GM18526 (cell line): Measurements from ENCODE around the gene VPS33B.

ENCODE experiments used
- POLR2A ChIP-seq: IDR thresholded peaks from 3 replicates; pipeline ENCODE4 v1.6.1; 2011; ENCODE audit not compliant: insufficient read length; ENCODE audit errors: extremely low read depth

Gene VPS33B

DNA sequence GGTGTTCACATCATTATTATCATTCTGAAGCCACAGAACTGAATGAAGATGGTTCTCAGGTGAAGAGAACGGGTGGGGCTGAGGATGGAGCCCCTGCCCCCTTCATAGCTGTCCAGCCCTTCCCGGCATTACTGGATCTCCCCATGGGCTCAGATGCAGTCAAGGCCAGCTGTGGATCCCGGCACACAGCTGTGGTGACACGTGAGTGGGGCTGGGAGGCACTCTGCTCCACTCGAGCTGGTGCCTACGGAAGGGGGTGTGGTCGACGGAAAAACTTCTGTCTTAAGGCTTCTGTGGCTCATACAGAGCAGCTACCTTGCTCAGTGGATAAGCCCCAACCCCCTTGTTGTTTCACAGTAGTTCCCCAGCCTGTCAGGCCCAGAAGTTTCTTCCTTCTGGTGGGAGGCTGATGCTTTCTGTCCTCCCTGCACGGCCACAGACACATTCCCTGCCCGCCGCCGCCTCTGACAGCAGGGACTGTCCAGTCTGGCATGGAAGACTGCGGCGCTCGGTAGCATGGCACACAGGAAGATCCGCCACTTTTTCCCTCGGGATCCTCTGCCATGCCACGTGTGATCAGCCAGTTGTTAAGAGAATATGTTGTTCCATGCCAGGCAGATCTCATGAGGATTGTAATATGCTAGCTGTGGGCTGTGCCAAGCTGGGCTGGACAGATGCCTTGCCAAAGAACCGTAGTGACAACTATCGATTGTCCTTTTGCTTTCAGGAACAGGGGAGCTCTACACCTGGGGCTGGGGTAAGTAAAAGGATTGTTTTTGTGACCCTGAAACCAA, 61.9 kb downstream of the VPS33B start:
- TF ChIP-seq POLR2A = no peak

DNA sequence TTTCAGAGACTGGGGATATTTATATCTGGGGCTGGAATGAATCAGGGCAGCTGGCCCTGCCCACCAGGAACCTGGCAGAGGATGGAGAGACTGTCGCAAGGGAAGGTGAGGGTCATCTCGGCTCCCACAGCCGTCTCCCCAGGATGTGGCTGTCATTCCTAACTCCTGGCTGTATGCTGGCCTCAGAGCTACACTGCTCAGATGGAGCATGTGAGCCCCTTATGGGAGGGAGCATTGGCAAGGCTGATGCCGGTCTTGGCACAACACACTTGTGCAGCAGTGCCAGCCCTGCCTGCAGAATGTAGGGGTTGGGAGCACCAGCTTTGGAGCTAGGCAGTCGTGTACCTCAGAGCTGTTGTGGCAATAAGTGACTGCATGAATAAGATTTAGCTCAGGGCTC, 62.5 kb downstream of the VPS33B start:
- TF ChIP-seq POLR2A = no peak

DNA sequence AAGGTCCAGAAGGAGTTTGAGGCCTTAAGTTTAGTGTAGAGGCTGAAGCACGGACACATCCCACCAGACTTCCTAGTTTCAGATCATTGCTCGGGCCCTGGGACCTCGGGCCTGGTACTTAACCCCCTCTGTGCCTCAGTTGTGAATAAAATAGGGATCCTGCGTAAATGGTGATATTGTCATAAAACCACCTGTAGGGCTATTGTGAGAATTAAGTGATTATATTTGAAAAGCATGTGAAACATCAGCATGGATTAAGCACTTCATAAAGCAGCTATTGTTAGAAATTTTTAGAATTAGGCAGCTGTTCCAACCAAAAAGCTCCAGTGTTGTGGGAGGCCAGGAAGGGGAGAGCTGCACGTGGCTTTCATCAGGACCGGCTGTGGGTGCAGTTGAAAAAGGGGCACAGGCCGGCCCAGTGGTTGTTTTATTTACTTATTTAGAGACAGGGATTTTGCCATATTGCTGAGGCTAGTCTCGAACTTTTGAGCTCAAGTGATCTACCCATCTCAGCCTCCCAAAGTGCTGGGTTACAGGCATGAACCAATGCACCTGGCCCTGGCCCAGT, 63.3 kb downstream of the VPS33B start:
- TF ChIP-seq POLR2A = no peak

DNA sequence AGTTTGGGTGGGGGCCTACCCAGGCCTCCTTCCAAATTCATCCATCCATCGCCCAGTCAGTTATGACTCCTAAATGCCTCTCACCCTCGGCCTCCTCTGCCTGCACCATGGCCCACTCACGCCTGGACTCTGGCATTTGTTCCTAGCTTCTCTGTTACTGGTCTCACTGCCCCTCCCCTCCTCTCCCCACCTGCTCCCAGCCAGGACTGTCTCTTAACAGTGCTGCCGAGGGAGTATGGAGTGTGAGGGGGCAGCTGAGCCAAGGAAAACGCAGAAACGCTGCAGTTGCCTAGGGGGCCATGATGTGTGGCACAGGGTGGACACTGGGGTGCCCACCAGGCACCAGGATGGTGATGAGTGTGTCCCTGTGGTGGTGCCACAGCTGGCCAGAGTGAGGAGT, 64.6 kb downstream of the VPS33B start:
- TF ChIP-seq POLR2A = no peak

DNA sequence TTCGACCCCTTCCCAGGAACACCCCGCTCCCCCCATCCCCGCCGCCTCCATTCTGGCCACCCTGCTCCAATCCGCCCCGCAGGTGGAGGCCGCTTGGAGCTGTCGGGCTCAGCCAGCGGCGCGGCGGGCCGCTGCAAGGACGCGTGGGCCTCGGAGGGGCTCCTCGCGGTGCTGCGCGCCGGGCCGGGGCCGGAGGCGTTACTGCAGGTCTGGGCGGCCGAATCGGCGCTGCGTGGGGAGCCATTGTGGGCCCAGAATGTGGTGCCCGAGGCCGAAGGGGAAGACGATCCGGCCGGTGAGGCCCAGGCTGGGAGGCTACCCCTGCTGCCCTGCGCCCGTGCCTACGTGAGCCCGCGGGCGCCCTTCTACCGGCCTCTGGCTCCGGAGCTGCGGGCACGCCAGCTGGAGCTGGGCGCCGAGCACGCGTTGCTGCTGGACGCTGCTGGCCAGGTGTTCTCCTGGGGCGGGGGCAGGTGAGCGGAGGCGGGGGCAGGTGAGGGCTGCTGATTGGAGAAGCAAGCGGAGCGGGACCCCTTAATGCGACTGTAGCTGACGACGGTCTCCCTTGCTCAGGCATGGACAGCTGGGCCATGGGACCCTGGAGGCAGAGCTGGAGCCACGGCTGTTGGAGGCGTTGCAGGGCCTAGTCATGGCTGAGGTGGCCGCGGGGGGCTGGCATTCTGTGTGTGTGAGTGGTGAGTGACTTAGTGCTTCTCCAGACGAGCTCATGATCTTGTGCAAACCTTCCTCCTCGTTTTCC, 65.2 kb downstream of the VPS33B start:
- TF ChIP-seq POLR2A = no peak

DNA sequence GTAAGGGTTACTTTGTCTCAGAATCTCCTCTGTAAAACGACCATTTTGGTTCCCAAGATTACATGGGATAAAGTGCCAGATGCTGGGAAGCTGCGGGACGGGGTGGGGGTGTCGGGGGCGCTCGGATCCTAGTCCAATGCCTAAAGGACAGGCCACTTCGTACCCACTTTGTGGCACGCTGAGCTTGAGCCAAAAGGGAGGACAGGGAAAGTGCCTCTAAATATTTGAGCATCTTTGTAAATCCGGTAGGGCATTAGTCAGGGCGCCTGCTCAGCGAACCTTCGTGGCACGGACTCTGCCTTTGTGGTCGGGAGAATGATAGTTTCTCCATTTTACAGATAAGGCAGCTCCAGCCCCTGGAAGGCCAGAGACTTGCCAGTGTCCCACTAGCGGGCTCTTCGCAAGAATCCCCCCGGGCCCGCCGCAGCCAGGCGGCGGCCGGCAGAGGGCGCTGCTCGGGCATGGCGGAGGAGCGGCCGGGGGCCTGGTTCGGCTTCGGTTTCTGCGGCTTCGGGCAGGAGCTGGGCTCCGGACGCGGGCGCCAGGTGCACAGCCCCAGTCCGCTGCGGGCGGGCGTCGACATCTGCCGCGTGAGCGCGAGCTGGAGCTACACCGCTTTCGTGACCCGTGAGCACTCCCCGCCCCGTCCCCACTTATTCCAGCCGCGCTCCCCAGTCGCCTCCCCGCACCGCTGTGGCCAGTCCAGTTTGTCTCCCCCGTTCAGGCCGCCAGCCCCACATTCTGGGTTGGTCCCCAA, 65.9 kb downstream of the VPS33B start:
- TF ChIP-seq POLR2A = no peak

DNA sequence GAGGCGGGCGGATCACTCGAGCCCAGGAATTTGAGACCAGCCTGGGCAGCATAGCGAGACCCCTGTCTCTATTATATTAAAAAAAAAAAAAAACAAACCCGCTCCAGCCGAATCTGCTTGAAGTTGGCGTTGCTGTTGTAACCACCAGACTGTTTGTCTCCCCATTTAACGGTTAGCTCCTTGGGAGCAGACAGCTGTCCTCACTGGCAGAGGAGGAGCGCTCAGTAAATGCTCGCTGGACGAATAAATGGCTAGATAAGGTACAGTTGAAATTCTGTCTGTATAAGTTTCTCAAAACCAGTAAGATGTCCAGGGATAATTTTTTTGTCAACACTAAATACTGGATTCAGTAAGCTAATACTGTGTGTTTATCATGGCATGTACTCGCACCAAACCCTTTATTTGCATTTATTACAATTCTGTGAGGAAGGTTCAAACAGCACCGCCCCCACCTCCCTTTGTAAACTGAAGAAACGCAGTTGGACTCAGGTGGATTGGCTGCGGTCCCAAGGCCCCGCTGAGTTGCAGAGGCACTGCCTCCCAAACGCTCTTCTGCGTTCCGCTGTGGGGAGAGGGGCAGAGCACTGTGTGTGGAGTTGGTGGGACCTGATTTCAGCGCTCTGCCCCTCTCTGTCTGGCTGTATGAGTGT, 66.6 kb downstream of the VPS33B start:
- no peak for TF ChIP-seq POLR2A

DNA sequence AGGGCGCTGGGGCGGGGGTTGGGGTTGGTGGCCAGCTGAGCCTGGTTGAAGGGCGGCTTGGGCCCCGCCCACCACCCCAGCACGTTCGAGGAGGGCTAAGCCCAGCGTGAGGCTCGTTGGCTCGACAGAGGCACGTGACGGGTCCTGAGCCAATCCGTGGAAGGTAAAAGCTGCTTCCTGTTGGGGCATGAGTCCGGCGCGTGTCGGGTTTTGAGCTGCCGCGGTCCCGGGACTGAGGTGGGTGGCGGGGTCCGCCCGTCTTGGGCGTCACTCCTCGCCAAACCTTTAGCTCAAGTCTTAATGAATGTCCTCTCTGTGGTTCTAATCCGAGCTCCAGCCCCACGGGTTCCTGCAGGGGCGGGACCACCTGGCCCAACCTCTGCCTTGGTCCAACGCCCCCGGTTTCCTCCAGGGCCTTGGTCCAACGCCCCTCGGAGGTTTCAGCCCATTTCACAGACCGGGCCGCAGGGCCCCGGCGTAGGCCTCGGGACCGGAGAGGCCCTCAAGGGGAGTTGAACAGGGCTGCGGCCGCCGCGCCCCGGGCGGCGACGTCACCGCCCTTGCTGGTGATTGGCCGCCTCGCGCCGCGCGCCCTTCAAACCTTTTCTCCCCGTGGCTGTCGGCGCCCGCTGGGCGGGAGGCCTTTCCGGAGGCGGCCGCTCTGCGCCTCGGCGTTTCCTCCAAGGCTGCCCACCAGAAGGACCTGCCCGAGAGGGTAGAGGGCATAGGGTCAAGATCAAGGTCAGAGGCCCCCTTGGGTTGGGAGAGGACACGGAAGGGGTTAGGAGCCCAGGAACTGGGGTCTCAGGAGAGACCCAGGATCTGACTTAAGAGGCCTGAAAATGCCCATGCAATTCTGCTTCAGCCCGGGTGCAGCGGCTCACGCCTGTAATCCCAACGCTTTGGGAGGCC, 67.4 kb downstream of the VPS33B start, which contains the start of gene RCCD1:
Gene RCCD1, plus strand, starts transcription at position 173 of the 912 bp plus-strand sequence. CDS start 1,851 bp downstream, outside the sequence.
- TF ChIP-seq POLR2A = peak; percentile 51

DNA sequence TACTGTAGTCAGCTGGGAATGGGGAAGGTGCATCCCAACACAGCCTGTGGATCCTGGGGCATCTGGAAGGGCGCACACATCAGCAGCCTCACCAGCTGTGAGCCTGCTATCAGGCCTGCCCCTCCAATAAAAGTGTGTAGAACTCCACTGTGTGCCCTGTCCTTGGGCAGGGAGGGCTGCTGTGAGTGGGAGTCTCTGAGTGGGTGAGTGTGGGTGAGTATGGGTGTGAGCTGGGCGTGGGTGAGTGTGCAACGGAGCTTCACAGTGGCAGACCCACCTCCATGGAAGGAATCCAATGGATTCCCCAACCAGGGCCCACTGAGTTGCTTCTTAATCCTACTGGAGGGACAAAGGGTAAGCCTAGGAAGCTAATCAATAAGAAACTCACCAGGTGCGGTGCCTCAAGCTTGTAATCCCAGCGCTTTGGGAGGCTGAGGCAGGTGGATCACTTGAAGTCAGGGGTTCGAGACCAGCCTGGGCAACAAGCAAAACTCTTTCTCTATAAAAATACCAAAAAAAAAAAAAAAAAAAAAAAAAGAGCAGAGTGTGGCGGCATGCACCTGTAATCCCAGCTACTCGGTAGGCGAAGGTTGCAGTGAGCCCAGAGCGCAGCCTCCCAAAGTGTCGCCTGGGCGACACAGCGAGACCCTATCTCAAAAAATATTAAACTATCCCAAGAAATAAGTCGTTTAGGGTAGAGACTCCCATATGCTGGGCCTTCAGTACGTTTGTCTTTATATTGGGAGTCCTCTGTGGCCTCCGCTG, 68.3 kb downstream of the VPS33B start:
- TF ChIP-seq POLR2A = no peak

DNA sequence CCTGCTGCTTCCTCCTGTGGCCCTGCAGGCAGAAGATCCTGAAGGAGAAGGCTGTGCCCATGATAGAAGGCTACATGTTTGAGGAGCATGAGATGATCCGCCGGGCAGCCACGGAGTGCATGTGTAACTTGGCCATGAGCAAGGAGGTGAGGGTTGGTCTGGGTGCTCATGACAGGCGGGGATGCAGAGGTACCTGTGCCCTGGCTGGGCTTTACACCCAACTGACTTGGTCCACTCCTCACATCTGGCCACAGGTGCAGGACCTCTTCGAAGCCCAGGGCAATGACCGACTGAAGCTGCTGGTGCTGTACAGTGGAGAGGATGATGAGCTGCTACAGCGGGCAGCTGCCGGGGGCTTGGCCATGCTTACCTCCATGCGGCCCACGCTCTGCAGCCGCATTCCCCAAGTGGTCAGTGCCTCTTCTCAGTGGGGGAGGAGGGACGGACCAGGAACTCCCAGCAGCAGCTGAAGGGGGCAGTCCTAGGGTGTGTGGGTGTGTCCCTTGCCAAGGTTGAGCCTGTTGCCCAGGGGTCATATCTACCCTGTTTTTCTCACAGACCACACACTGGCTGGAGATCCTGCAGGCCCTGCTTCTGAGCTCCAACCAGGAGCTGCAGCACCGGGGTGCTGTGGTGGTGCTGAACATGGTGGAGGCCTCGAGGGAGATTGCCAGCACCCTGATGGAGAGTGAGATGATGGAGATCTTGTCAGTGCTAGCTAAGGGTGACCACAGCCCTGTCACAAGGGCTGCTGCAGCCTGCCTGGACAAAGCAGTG, 69.3 kb downstream of the VPS33B start:
- no peak for TF ChIP-seq POLR2A

DNA sequence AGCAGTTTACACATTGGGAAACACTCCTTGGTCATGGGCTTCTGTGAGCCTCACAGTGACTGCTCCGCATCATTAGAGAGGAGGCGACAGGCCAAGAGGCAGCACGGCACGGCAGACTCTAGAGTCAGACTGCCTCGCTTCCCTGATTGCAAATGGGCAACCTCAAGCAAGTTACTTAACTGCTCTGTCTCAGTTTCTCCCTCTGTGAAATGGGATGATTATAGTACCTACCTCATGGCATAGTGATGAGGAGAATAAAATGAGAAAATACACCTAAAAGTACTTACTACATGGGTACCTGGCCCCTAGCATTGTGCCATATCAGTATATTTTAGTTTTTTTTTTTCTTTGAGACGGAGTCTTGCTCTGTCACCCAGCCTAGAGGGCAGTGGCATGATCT, 71.7 kb downstream of the VPS33B start:
- no peak for TF ChIP-seq POLR2A

DNA sequence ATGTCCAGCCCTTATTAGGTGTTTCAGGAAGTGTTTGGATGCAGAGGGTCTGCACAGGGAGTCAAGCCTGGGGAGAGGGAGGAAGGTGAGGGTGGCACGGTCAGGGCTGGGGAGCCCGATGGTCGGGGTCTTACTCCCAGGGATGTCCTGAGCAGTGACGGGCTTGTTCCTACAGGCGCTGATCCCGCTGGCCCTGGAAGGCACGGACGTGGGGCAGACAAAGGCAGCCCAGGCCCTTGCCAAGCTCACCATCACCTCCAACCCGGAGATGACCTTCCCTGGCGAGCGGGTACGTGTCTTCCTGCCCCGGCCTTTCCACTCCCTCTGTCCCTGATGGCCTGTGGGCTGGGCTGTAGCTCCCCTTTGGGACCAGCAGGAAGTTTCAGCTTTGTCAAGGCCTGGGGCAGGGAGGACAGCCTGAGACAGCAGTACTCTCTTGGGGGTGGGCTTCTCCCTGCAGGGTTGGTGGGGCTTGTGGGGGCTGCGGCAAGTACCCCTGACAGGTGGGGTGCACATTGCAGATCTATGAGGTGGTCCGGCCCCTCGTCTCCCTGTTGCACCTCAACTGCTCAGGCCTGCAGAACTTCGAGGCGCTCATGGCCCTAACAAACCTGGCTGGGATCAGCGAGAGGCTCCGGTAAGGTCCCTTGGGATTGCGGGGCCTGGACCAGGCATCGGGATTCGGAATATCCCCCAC, 72.3 kb downstream of the VPS33B start:
- TF ChIP-seq POLR2A = no peak
